Thyroid gland (tissue), 4 donors: ENCODE measurements around the gene CHRNB2.

Source experiments
- POLR2A ChIP-seq, 2 donors: fragments of 450-650 bp; IDR thresholded peaks; one replicate each; pipeline ENCODE4 v1.6.1; 2017; ENCODE audit warnings: antibody characterized with exemption in 2 of 2, mild to moderate bottlenecking in 2 of 2, moderate library complexity in 1 of 2
- TF ChIP-seq, protein P1 (sequence below), 6 experiments: fragments of 200-600 bp in 3 of 6; fragments of 450-650 bp in 3 of 6; sonication (generic) in 3 of 6; IDR thresholded peaks; one replicate each; pipeline ENCODE4 v1.5.1; 2016 to 2019; ENCODE audit warnings: antibody characterized with exemption in 6 of 6, mild to moderate bottlenecking in 2 of 6, inconsistent platforms in 1 of 6, moderate library complexity in 1 of 6

GRCh38 chr1:154533952-154534844, 33.4 kb upstream of the CHRNB2 start:
- TF ChIP-seq, protein P1, sequence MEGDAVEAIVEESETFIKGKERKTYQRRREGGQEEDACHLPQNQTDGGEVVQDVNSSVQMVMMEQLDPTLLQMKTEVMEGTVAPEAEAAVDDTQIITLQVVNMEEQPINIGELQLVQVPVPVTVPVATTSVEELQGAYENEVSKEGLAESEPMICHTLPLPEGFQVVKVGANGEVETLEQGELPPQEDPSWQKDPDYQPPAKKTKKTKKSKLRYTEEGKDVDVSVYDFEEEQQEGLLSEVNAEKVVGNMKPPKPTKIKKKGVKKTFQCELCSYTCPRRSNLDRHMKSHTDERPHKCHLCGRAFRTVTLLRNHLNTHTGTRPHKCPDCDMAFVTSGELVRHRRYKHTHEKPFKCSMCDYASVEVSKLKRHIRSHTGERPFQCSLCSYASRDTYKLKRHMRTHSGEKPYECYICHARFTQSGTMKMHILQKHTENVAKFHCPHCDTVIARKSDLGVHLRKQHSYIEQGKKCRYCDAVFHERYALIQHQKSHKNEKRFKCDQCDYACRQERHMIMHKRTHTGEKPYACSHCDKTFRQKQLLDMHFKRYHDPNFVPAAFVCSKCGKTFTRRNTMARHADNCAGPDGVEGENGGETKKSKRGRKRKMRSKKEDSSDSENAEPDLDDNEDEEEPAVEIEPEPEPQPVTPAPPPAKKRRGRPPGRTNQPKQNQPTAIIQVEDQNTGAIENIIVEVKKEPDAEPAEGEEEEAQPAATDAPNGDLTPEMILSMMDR (IDR thresholded peaks at IDR 0.05) = peak in 3 of 6 experiments; percentile 32 to 47 (median 42)
- no peak for TF ChIP-seq POLR2A (IDR thresholded peaks at IDR 0.05)
